ENCODE data around the gene ERBIN.
A peak's percentile ranks its signal among the peaks of the same experiment; 100 is the strongest.
"Not testable (repeated sequence)": the region's sequence is repeated elsewhere in the genome, so short reads cannot be mapped to it uniquely, and the experiment has no call there.

ERBIN gene, protein sequence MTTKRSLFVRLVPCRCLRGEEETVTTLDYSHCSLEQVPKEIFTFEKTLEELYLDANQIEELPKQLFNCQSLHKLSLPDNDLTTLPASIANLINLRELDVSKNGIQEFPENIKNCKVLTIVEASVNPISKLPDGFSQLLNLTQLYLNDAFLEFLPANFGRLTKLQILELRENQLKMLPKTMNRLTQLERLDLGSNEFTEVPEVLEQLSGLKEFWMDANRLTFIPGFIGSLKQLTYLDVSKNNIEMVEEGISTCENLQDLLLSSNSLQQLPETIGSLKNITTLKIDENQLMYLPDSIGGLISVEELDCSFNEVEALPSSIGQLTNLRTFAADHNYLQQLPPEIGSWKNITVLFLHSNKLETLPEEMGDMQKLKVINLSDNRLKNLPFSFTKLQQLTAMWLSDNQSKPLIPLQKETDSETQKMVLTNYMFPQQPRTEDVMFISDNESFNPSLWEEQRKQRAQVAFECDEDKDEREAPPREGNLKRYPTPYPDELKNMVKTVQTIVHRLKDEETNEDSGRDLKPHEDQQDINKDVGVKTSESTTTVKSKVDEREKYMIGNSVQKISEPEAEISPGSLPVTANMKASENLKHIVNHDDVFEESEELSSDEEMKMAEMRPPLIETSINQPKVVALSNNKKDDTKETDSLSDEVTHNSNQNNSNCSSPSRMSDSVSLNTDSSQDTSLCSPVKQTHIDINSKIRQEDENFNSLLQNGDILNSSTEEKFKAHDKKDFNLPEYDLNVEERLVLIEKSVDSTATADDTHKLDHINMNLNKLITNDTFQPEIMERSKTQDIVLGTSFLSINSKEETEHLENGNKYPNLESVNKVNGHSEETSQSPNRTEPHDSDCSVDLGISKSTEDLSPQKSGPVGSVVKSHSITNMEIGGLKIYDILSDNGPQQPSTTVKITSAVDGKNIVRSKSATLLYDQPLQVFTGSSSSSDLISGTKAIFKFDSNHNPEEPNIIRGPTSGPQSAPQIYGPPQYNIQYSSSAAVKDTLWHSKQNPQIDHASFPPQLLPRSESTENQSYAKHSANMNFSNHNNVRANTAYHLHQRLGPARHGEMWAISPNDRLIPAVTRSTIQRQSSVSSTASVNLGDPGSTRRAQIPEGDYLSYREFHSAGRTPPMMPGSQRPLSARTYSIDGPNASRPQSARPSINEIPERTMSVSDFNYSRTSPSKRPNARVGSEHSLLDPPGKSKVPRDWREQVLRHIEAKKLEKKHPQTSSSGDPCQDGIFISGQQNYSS (N-terminal part only)

DNA sequence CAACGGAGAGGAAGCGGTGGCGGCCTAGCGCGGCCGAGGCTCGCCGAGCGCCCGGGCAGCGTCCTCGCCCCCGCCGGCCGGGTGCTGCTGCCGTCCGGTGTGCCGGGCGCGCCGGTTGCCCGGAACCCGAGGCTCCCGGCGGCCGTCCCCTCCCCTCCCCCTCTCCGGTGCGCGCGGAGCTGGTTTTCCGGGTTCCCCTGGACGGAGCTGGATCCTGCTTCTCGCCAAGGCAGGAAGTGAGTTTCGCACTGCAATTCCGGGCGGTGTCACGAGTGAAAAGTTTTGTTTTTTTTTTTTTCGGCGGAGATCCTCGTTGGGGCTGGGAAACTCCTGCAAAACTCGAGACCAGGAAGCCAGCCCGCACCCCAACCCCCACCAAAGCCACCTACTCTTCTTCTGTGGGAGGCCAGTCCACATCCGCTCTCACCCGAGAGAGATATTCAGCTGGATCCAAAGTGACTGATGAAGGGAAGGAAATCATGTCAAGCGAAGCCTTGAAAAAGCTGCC, at the start of gene ERBIN:
Gene ERBIN, plus strand, starts transcription at position 300 of the 508 bp plus-strand sequence. CDS start 66,144 bp downstream, outside the sequence.
- H3K36me3 ChIP-seq = no peaks in the 10 kb centered on the region
- TF ChIP-seq, protein P1, sequence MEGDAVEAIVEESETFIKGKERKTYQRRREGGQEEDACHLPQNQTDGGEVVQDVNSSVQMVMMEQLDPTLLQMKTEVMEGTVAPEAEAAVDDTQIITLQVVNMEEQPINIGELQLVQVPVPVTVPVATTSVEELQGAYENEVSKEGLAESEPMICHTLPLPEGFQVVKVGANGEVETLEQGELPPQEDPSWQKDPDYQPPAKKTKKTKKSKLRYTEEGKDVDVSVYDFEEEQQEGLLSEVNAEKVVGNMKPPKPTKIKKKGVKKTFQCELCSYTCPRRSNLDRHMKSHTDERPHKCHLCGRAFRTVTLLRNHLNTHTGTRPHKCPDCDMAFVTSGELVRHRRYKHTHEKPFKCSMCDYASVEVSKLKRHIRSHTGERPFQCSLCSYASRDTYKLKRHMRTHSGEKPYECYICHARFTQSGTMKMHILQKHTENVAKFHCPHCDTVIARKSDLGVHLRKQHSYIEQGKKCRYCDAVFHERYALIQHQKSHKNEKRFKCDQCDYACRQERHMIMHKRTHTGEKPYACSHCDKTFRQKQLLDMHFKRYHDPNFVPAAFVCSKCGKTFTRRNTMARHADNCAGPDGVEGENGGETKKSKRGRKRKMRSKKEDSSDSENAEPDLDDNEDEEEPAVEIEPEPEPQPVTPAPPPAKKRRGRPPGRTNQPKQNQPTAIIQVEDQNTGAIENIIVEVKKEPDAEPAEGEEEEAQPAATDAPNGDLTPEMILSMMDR (IDR thresholded peaks at IDR 0.05) = no peak
- H3K4me3 ChIP-seq = peak within 1 kb of the TSS; percentile 96 to 97
- no peaks in the 10 kb centered on the region for H3K9me3 ChIP-seq
- peak; percentile 84 to 89 for DNase-seq
- intact Hi-C loops (cut with DNase I; ENCODE audit: low total_unique reads) = loop anchor here (2.0 to 10.0 kb wide), 3 partner anchors 202 to 302 kb away; partner anchors contain the start of genes NLN, SGTB, SHLD3 and SREK1
- peak within 1 kb of the TSS; percentile 100 for H3K27ac ChIP-seq
- no peaks in the 10 kb centered on the region for H3K27me3 ChIP-seq
- H3K4me1 ChIP-seq = peaks cover 0 to 17% (median 4%) of the 10 kb centered on the region in 4 donors

DNA sequence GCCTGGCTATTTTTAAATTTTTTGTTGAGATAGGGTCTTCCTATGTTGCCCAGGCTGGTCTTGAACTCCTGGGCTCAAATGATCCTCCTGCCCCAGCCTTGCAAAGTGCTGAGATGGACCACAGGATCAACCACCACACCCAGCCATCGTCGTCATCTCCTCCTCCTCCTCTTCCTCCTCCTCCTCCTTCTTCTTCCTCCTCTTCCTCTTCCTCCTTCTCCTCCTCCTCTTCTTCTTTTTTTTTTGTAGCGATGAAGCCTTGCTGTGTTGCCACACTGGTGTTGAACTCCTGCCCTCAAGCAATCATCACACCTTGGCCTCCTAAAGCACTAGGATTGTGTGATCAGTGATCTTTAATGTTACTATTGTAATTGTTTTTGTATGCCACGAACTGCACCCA, 49.4 kb upstream of the ERBIN start:
- no peak for DNase-seq
- intact Hi-C loops (cut with DNase I; ENCODE audit: low total_unique reads) = no loop called here
- no peaks in the 10 kb centered on the region for H3K27me3 ChIP-seq
- no peak overlapping the region for H3K27ac ChIP-seq
- no peaks in the 10 kb centered on the region for H3K36me3 ChIP-seq
- TF ChIP-seq, protein P1 (IDR thresholded peaks at IDR 0.05) = no peak
- peaks cover 0 to 7% (median 0%) of the 10 kb centered on the region in 3 donors for H3K9me3 ChIP-seq
- H3K4me3 ChIP-seq = no peak overlapping the region
- no peaks in the 10 kb centered on the region for H3K4me1 ChIP-seq

DNA sequence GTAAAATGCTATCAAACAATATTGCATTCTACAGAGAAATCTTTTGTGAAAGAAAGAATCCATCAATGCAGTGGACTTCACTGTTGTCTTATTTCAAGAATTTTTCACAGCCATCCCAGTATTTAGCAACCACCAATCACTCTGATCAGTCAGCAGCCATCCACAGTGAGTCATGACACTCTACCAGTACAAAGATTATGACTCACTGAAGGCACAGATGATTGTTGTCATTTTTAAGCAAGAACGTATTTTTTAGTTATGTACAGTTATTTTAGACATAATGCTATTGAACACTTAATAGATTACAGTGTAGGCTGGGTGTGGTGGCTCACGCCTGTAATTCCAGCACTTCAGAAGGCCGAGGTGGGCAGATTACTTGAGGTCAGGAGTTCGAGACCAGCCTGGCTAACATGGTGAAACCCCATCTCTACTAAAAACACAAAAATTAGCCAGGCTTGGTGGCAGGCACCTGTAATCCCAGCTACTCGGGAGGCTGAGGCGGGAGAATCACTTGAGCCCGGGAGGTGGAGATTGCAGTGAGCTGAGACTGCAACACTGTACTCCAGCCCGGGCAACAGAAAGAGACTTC, 46.6 kb upstream of the ERBIN start:
- DNase-seq; H3K36me3 ChIP-seq; H3K27ac ChIP-seq; H3K4me1 ChIP-seq; intact Hi-C loops (cut with DNase I; ENCODE audit: low total_unique reads); H3K27me3 ChIP-seq; H3K4me3 ChIP-seq; H3K9me3 ChIP-seq: not testable (repeated sequence)

DNA sequence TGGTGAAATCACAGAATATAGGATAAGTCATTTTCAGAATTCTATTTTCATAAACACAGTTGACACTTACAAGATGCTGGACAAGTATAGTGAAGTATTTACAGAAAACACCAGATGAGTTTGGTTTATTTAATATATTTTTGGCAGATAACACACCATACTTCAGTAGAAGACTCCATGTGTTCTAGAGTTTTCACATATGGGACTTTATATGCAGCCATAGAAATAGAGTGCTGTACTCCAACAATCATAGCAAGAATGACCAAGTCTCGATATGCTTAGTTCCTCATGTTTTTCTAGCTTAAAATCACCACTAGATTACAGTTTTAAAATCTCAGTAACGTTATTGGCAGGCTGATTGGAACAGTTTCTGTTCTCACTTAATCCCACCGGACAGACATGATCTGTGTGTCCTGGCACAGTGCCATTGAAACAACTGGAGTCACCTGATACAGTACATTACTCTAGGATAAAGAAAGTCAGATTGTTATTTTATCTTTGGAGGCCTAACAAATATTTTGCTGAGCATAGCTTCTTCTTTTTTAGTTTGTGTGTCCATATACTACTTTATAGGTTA, 45.8 kb upstream of the ERBIN start:
- H3K36me3 ChIP-seq = no peaks in the 10 kb centered on the region
- intact Hi-C loops (cut with DNase I; ENCODE audit: low total_unique reads) = no loop called here
- TF ChIP-seq, protein P1 (IDR thresholded peaks at IDR 0.05) = no peak
- H3K27ac ChIP-seq = no peak overlapping the region
- no peak for DNase-seq
- no peaks in the 10 kb centered on the region for H3K4me1 ChIP-seq
- no peaks in the 10 kb centered on the region for H3K27me3 ChIP-seq
- H3K9me3 ChIP-seq = peaks cover 0 to 7% (median 0%) of the 10 kb centered on the region in 3 donors
- H3K4me3 ChIP-seq = no peak overlapping the region

DNA sequence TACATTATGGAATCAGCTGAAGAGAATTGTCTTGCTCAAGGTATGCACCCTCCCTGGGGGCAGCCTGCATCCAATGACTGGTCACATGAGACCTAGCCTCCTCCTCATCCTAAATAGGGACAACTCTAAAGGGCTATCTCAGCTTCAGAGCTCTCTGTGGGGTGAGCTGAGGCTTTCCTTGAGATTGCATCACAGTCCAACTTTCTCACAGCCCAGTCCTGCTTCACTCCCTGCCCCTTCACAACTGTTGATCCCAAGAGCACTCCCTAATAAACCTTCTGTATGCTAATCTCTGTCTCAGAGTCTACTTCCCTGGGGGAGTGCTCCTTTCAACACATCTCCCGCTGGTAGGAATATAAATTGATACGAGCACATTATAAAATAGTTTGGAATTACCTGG, 44.1 kb upstream of the ERBIN start:
- DNase-seq = no peak
- TF ChIP-seq, protein P1 (IDR thresholded peaks at IDR 0.05) = no peak
- Histone ChIP-seq H3K36me3 (no peaks in the 10 kb centered on the region), H3K27ac (no peak overlapping the region), H3K27me3 (no peaks in the 10 kb centered on the region), H3K9me3 (peaks cover 0 to 7% (median 0%) of the 10 kb centered on the region in 3 donors), H3K4me3 (no peak overlapping the region), H3K4me1 (no peaks in the 10 kb centered on the region)
- intact Hi-C loops (cut with DNase I; ENCODE audit: low total_unique reads) = no loop called here
